ENCODE data around the gene ELMO1. TPM values are rescaled to one million over a fixed set of nuclear protein-coding genes. Genes with fewer than 3 reads are reported as not detected.

Gene ELMO1
- total RNA-seq, 2 donors from 2014 or later, result 10.9 to 56.0 TPM

- 65 to 67% methylated on average over 4 of the region's 4 CpGs for WGBS, 2 donors
- ATAC-seq (no peak), DNase-seq (no peak)
- Histone ChIP-seq H3K27me3 (no peaks in the 10 kb centered on the region), H3K4me3 (no peak overlapping the region), H3K27ac (no peak overlapping the region), H3K36me3 (replicated peaks in 1 of 2; ENCODE audit: insufficient read depth in 1 of 2, low read depth in 2 of 2) (no peaks in the 10 kb centered on the region), H3K4me1 (no peaks in the 10 kb centered on the region), H3K9me3 (no peaks in the 10 kb centered on the region)
- TF ChIP-seq POLR2A (IDR thresholded peaks at IDR 0.05) (no peak), CTCF (IDR thresholded peaks at IDR 0.05) (no peak)
- intact Hi-C loops (cut with DNase I), result no loop called here
These were observed 27.0 kb upstream of the ELMO1 start for GRCh38 chr7:37475646-37476045.

- Histone ChIP-seq H3K27ac (no peak overlapping the region), H3K27me3 (no peaks in the 10 kb centered on the region), H3K4me3 (no peak overlapping the region), H3K9me3 (no peaks in the 10 kb centered on the region), H3K36me3 (replicated peaks in 1 of 2; ENCODE audit: insufficient read depth in 1 of 2, low read depth in 2 of 2) (no peaks in the 10 kb centered on the region), H3K4me1 (no peaks in the 10 kb centered on the region)
- peak in 2 of 4 donors; percentile 12 to 49 for DNase-seq
- no peak for ATAC-seq
- WGBS, 2 donors, result 33 to 38% methylated on average over 7 of the region's 7 CpGs
- no peak for TF ChIP-seq CTCF (IDR thresholded peaks at IDR 0.05)
- TF ChIP-seq POLR2A (IDR thresholded peaks at IDR 0.05), result no peak
- intact Hi-C loops (cut with DNase I), result no loop called here
These were observed 23.0 kb upstream of the ELMO1 start for GRCh38 chr7:37471619-37472018.

GRCh38 chr7:37467002-37467401, 18.3 kb upstream of the ELMO1 start:
- no peaks in the 10 kb centered on the region for H3K27me3 ChIP-seq
- H3K9me3 ChIP-seq, result no peaks in the 10 kb centered on the region
- H3K27ac ChIP-seq, result no peak overlapping the region
- H3K4me3 ChIP-seq, result no peak overlapping the region
- ATAC-seq, result no peak
- 73 to 75% methylated on average over 3 of the region's 3 CpGs for WGBS, 2 donors
- no peaks in the 10 kb centered on the region for H3K36me3 ChIP-seq (replicated peaks in 1 of 2; ENCODE audit: insufficient read depth in 1 of 2, low read depth in 2 of 2)
- DNase-seq, result no peak
- H3K4me1 ChIP-seq, result no peaks in the 10 kb centered on the region
- intact Hi-C loops (cut with DNase I), result no loop called here
- TF ChIP-seq CTCF (IDR thresholded peaks at IDR 0.05) (no peak), POLR2A (IDR thresholded peaks at IDR 0.05) (no peak)

- TF ChIP-seq POLR2A (IDR thresholded peaks at IDR 0.05) (no peak), CTCF (IDR thresholded peaks at IDR 0.05) (no peak)
- ATAC-seq (no peak), DNase-seq (no peak)
- WGBS, 2 donors, result 40 to 48% methylated on average over 1 of the region's 1 CpG
- intact Hi-C loops (cut with DNase I), result no loop called here
- no peaks in the 10 kb centered on the region for H3K27me3 ChIP-seq
- H3K4me3 ChIP-seq, result no peak overlapping the region
- no peak overlapping the region for H3K27ac ChIP-seq
- H3K4me1 ChIP-seq, result no peaks in the 10 kb centered on the region
- no peaks in the 10 kb centered on the region for H3K36me3 ChIP-seq (replicated peaks in 1 of 2; ENCODE audit: insufficient read depth in 1 of 2, low read depth in 2 of 2)
- no peaks in the 10 kb centered on the region for H3K9me3 ChIP-seq
These were observed 13.5 kb upstream of the ELMO1 start for GRCh38 chr7:37462138-37462537.

GRCh38 chr7:37455081-37455480, 6.4 kb upstream of the ELMO1 start:
- no peak for ATAC-seq
- no peak for DNase-seq
- Histone ChIP-seq H3K4me1 (no peaks in the 10 kb centered on the region), H3K27me3 (no peaks in the 10 kb centered on the region), H3K36me3 (replicated peaks in 1 of 2; ENCODE audit: insufficient read depth in 1 of 2, low read depth in 2 of 2) (no peaks in the 10 kb centered on the region), H3K4me3 (no peak overlapping the region), H3K9me3 (no peaks in the 10 kb centered on the region), H3K27ac (no peak overlapping the region)
- no peak for TF ChIP-seq CTCF (IDR thresholded peaks at IDR 0.05)
- TF ChIP-seq POLR2A (IDR thresholded peaks at IDR 0.05), result no peak
- WGBS, 2 donors, result 74 to 82% methylated on average over 3 of the region's 3 CpGs
- intact Hi-C loops (cut with DNase I), result no loop called here

Data from body of pancreas (tissue), 4 donors.